Right forelimb (tissue), 1 donor: Measurements from ENCODE around the gene NPLOC4.
"Not testable (repeated sequence)": the region's sequence is repeated elsewhere in the genome, so short reads cannot be mapped to it uniquely, and the experiment has no call there.

ENCODE experiments used
- DNase-seq: peaks from one replicate; pipeline ENCODE4 v3.0.0-alpha.2; 2018

Gene NPLOC4

GRCh38 chr17:81636505-81637288 is at the start of gene NPLOC4, which contains the start of gene TSPAN10:
Gene NPLOC4, minus strand, starts transcription at chr17:81637112. Its CDS starts 182 bp downstream, at chr17:81636930.
Gene TSPAN10, plus strand, starts transcription at chr17:81637196. Its CDS starts 5,217 bp downstream, at chr17:81642413.
- DNase-seq: peak; percentile 96

GRCh38 chr17:81686614-81687013 is 49.7 kb upstream of the NPLOC4 start:
- DNase-seq: no peak

GRCh38 chr17:81685108-81685507 is 48.2 kb upstream of the NPLOC4 start:
- DNase-seq: no peak

- DNase-seq: no peak
These were observed 47.6 kb upstream of the NPLOC4 start for GRCh38 chr17:81684442-81684911.

GRCh38 chr17:81683584-81684441 is 46.9 kb upstream of the NPLOC4 start, which contains the start of the genes ARL16 and HGS:
Gene ARL16, minus strand, starts transcription at chr17:81683797. Its CDS starts 44 bp downstream, at chr17:81683753.
Gene HGS, plus strand, starts transcription at chr17:81684011. Its CDS starts 56 bp downstream, at chr17:81684067.
- DNase-seq: peak; percentile 99

- no peak for DNase-seq
These were observed 46.3 kb upstream of the NPLOC4 start for GRCh38 chr17:81683208-81683583.

GRCh38 chr17:81682565-81683207 is 45.8 kb upstream of the NPLOC4 start:
- DNase-seq: no peak

GRCh38 chr17:81681672-81682071 is 44.8 kb upstream of the NPLOC4 start:
- no peak for DNase-seq

- DNase-seq: no peak
These were observed 43.2 kb upstream of the NPLOC4 start for GRCh38 chr17:81680150-81680549.

GRCh38 chr17:81676906-81677305 is 40.0 kb upstream of the NPLOC4 start:
- no peak for DNase-seq

GRCh38 chr17:81675515-81676221 is 38.8 kb upstream of the NPLOC4 start:
- not testable (repeated sequence) for DNase-seq

- no peak for DNase-seq
These were observed 36.8 kb upstream of the NPLOC4 start for GRCh38 chr17:81673561-81674258.

- DNase-seq: no peak
These were observed 36.0 kb upstream of the NPLOC4 start for GRCh38 chr17:81672954-81673353.

GRCh38 chr17:81672504-81672903 is 35.6 kb upstream of the NPLOC4 start:
- no peak for DNase-seq

GRCh38 chr17:81667754-81668153 is 30.8 kb upstream of the NPLOC4 start:
- DNase-seq: no peak

GRCh38 chr17:81666342-81667191 is 29.7 kb upstream of the NPLOC4 start, which contains the start of the genes CCDC137 and OXLD1:
Gene CCDC137, plus strand, starts transcription at chr17:81666737. Its CDS starts 30 bp downstream, at chr17:81666767.
Gene OXLD1, minus strand, starts transcription at chr17:81666605. Its CDS starts 28 bp downstream, at chr17:81666577.
- peak; percentile 96 for DNase-seq

GRCh38 chr17:81666092-81666341 is 29.1 kb upstream of the NPLOC4 start:
- no peak for DNase-seq

- no peak for DNase-seq
These were observed 28.5 kb upstream of the NPLOC4 start for GRCh38 chr17:81665205-81666091.

GRCh38 chr17:81664051-81664470 is 27.1 kb upstream of the NPLOC4 start:
- no peak for DNase-seq

- DNase-seq: no peak
These were observed 25.1 kb upstream of the NPLOC4 start for GRCh38 chr17:81662002-81662401.
